Astrocyte of the cerebellum (primary cell): Measurements from ENCODE around the gene GSG1.
A peak's percentile ranks its signal among the peaks of the same experiment; 100 is the strongest.

ENCODE experiments used
- DNase-seq: peaks from one replicate; pipeline ENCODE4 v3.0.0-alpha.2; 2011; ENCODE audit warnings: low read depth
- H3K4me3 ChIP-seq: 2 replicates; pipeline ENCODE4 v1.5.1; 2011; ENCODE audit warnings: mild to moderate bottlenecking, low read depth, low read length, moderate library complexity
- CTCF ChIP-seq: IDR thresholded peaks from 2 replicates; pipeline ENCODE4 v1.5.1; 2012; ENCODE audit warnings: low read length, low read depth, moderate library complexity, mild to moderate bottlenecking; ENCODE audit errors: missing control alignments
- in situ Hi-C: cut with HindIII; loops from 2 replicates; pipeline ENCODE4 v1.10.0; 2017; ENCODE audit warnings: low sequenced_read_pairs

GSG1 gene

DNA sequence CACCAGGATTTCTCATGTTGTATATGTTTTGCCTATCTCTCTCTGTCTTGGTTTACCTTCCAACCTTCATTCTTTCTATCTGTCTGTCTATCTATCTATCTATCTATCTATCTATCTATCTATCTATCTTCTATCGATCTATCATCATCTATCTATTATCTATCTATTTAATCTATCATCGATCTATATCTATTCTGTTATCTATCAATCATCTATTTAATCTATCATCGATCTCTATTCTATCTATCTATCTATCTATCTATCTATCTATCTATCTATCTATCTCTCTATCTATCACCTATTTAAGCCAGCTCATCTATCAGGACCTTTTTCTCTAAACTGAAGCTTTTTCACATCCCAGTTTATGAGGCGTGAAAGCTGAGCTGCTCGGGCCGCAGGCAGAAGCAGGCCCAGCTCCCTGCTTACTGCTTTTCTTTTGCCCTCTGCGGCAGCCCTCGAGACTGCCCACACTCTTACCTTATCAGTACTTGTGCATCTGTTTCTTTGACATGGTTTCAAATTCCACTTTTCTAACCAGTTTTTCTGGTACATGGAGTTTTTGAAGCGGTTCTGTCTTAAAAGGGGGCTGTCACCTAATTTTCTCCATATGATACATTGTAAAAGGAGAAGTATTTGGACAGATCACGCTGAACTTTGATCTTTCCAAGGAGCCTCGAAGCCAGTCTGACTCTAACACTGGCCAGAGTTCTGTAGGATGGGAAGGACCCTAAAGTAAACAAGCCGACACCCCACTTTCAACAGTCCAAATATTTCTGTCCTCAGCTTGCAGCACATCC is 44.4 kb upstream of the GSG1 start:
- no peak overlapping the region for H3K4me3 ChIP-seq
- in situ Hi-C loops = no loop called here
- DNase-seq = no peak
- no peak for TF ChIP-seq CTCF

GRCh38 chr12:13146336-13146938 is 43.0 kb upstream of the GSG1 start:
- in situ Hi-C loops = no loop called here
- no peak for DNase-seq
- no peak for TF ChIP-seq CTCF
- no peak overlapping the region for H3K4me3 ChIP-seq

DNA sequence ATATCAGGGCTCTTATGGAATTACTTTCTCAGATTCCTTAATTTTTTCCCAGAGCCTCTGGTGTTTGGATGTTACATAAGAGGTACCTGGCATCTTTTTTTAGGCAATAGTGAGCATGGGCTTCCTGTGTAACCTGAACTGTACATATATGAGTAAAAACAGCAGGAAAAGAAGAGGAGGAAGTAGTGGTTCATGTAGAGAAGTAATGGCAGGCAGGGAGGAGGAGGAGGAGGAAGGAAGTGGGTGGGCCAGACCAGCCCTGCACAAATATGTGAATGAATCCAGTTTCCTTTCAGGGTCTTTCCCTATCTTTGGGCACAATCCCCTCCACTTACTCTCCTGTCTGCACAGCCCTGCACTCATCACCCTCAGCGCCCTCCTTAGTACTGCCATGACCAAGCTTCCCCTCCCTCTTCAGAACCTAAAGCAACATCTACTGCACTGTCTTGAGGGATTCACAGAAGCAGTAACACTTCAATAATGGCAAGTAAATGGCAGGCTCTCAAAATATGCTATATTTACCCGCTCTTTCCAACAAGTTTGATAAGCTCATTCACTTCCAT is 40.9 kb upstream of the GSG1 start:
- DNase-seq = no peak
- TF ChIP-seq CTCF = no peak
- in situ Hi-C loops = no loop called here
- no peak overlapping the region for H3K4me3 ChIP-seq

- no peak for DNase-seq
- no peak overlapping the region for H3K4me3 ChIP-seq
- in situ Hi-C loops = no loop called here
- no peak for TF ChIP-seq CTCF
These were observed 39.3 kb upstream of the GSG1 start for GRCh38 chr12:13142747-13143146.

DNA sequence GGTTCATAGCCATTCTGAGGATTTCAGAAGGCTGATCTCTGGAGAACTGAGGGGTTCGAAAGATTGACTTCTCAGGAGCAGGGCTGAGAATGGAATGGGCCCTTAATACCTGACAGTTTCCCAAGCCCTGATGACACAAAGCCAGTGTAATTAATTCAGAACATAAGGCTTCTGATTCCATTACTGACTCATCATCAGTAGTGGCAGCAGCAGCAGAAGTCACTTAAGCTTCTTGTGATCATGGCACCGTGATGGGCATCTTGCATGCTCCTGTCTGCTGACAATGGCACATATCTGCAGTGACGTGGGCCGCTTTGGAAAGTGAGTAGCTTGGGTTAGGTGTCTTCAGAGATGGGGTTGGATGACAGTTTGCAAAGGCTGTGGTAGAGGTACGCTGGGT is 38.2 kb upstream of the GSG1 start:
- no peak for DNase-seq
- no peak overlapping the region for H3K4me3 ChIP-seq
- no peak for TF ChIP-seq CTCF
- in situ Hi-C loops = no loop called here

- peak; percentile 18 for TF ChIP-seq CTCF
- no peak overlapping the region for H3K4me3 ChIP-seq
- peak; percentile 20 for DNase-seq
- in situ Hi-C loops = no loop called here
These were observed 32.1 kb upstream of the GSG1 start for GRCh38 chr12:13135371-13136178.
